ENCODE results near the gene MYO19.
"Not testable (repeated sequence)": the region's sequence is repeated elsewhere in the genome, so short reads cannot be mapped to it uniquely, and the experiment has no call there.

MYO19 gene

GRCh38 chr17:36486204-36487194 lies 48.2 kb downstream of the MYO19 start, which contains the start of gene ZNHIT3:
ZNHIT3 (plus strand) TSS chr17:36486681; CDS start chr17:36486700, 19 bp downstream.
- Histone ChIP-seq H3K36me3 (ENCODE audit: control insufficient read depth in 1 of 2, insufficient read depth in 2 of 2, low read length in 2 of 2) (peaks cover 0 to 3% of the 10 kb centered on the region in 2 donors), H3K27ac (ENCODE audit: low read depth, low read length) (peak within 1 kb of the TSS; percentile 30), H3K4me3 (ENCODE audit: low read depth in 1 of 2, low read length in 2 of 2) (peak within 1 kb of the TSS; percentile 88 to 99), H3K9ac (ENCODE audit: low read depth in 1 of 2, low read length in 2 of 2) (peak within 1 kb of the TSS; percentile 73 to 92), H3K27me3 (ENCODE audit: control insufficient read depth in 1 of 2, insufficient read depth in 2 of 2, low read length in 2 of 2) (peaks cover 8 to 13% of the 10 kb centered on the region in 2 donors), H3K9me3 (ENCODE audit: control insufficient read depth in 1 of 2, low read length in 2 of 2) (no peaks in the 10 kb centered on the region), H3K4me1 (ENCODE audit: control insufficient read depth in 1 of 2, insufficient read depth in 2 of 2, low read length in 2 of 2) (peaks cover 10 to 18% of the 10 kb centered on the region in 2 donors)

- peaks cover 10 to 18% of the 10 kb centered on the region in 2 donors for H3K4me1 ChIP-seq (ENCODE audit: control insufficient read depth in 1 of 2, insufficient read depth in 2 of 2, low read length in 2 of 2)
Observed at GRCh38 chr17:36485805-36486203, 48.9 kb downstream of the MYO19 start.

GRCh38 chr17:36485027-36485426 lies 49.6 kb downstream of the MYO19 start:
- H3K4me3 ChIP-seq (ENCODE audit: low read depth in 1 of 2, low read length in 2 of 2) = no peak overlapping the region
- no peaks in the 10 kb centered on the region for H3K36me3 ChIP-seq (ENCODE audit: control insufficient read depth in 1 of 2, insufficient read depth in 2 of 2, low read length in 2 of 2)
- no peak overlapping the region for H3K9ac ChIP-seq (ENCODE audit: low read depth in 1 of 2, low read length in 2 of 2)
- peaks cover 10 to 18% of the 10 kb centered on the region in 2 donors for H3K4me1 ChIP-seq (ENCODE audit: control insufficient read depth in 1 of 2, insufficient read depth in 2 of 2, low read length in 2 of 2)
- peaks cover 8 to 13% of the 10 kb centered on the region in 2 donors for H3K27me3 ChIP-seq (ENCODE audit: control insufficient read depth in 1 of 2, insufficient read depth in 2 of 2, low read length in 2 of 2)
- no peaks in the 10 kb centered on the region for H3K9me3 ChIP-seq (ENCODE audit: control insufficient read depth in 1 of 2, low read length in 2 of 2)
- H3K27ac ChIP-seq (ENCODE audit: low read depth, low read length) = no peak overlapping the region

More at GRCh38 chr17:36485805-36486203, 48.9 kb downstream of the MYO19 start:
- peak overlapping the region; percentile 73 to 92 for H3K9ac ChIP-seq (ENCODE audit: low read depth in 1 of 2, low read length in 2 of 2)
- H3K27me3 ChIP-seq (ENCODE audit: control insufficient read depth in 1 of 2, insufficient read depth in 2 of 2, low read length in 2 of 2) = peaks cover 8 to 13% of the 10 kb centered on the region in 2 donors
- no peak overlapping the region for H3K27ac ChIP-seq (ENCODE audit: low read depth, low read length)
- H3K4me3 ChIP-seq (ENCODE audit: low read depth in 1 of 2, low read length in 2 of 2) = peak overlapping the region; percentile 88 to 99
- H3K36me3 ChIP-seq (ENCODE audit: control insufficient read depth in 1 of 2, insufficient read depth in 2 of 2, low read length in 2 of 2) = peaks cover 0 to 3% of the 10 kb centered on the region in 2 donors
- no peaks in the 10 kb centered on the region for H3K9me3 ChIP-seq (ENCODE audit: control insufficient read depth in 1 of 2, low read length in 2 of 2)

- not testable (repeated sequence) for H3K9ac ChIP-seq (ENCODE audit: low read depth in 1 of 2, low read length in 2 of 2); H3K36me3 ChIP-seq (ENCODE audit: control insufficient read depth in 1 of 2, insufficient read depth in 2 of 2, low read length in 2 of 2); H3K9me3 ChIP-seq (ENCODE audit: control insufficient read depth in 1 of 2, low read length in 2 of 2); H3K27ac ChIP-seq (ENCODE audit: low read depth, low read length); H3K4me3 ChIP-seq (ENCODE audit: low read depth in 1 of 2, low read length in 2 of 2)
- peaks cover 8 to 13% of the 10 kb centered on the region in 2 donors for H3K27me3 ChIP-seq (ENCODE audit: control insufficient read depth in 1 of 2, insufficient read depth in 2 of 2, low read length in 2 of 2)
- H3K4me1 ChIP-seq (ENCODE audit: control insufficient read depth in 1 of 2, insufficient read depth in 2 of 2, low read length in 2 of 2) = peaks cover 10 to 18% of the 10 kb centered on the region in 2 donors
Observed at GRCh38 chr17:36484021-36484420, 50.6 kb downstream of the MYO19 start.

GRCh38 chr17:36482611-36483504 lies 51.8 kb downstream of the MYO19 start:
- Histone ChIP-seq H3K36me3 (ENCODE audit: control insufficient read depth in 1 of 2, insufficient read depth in 2 of 2, low read length in 2 of 2) (no peaks in the 10 kb centered on the region), H3K4me1 (ENCODE audit: control insufficient read depth in 1 of 2, insufficient read depth in 2 of 2, low read length in 2 of 2) (peaks cover 6 to 18% of the 10 kb centered on the region in 2 donors), H3K9ac (ENCODE audit: low read depth in 1 of 2, low read length in 2 of 2) (peak overlapping the region in 1 of 2 donors; percentile 57), H3K4me3 (ENCODE audit: low read depth in 1 of 2, low read length in 2 of 2) (peak overlapping the region; percentile 57 to 69), H3K27ac (ENCODE audit: low read depth, low read length) (no peak overlapping the region), H3K27me3 (ENCODE audit: control insufficient read depth in 1 of 2, insufficient read depth in 2 of 2, low read length in 2 of 2) (peaks cover 8 to 13% of the 10 kb centered on the region in 2 donors), H3K9me3 (ENCODE audit: control insufficient read depth in 1 of 2, low read length in 2 of 2) (no peaks in the 10 kb centered on the region)

- peaks cover 6 to 18% of the 10 kb centered on the region in 2 donors for H3K4me1 ChIP-seq (ENCODE audit: control insufficient read depth in 1 of 2, insufficient read depth in 2 of 2, low read length in 2 of 2)
- H3K4me3 ChIP-seq (ENCODE audit: low read depth in 1 of 2, low read length in 2 of 2) = no peak overlapping the region
- no peak overlapping the region for H3K9ac ChIP-seq (ENCODE audit: low read depth in 1 of 2, low read length in 2 of 2)
- peaks cover 8 to 13% of the 10 kb centered on the region in 2 donors for H3K27me3 ChIP-seq (ENCODE audit: control insufficient read depth in 1 of 2, insufficient read depth in 2 of 2, low read length in 2 of 2)
- H3K36me3 ChIP-seq (ENCODE audit: control insufficient read depth in 1 of 2, insufficient read depth in 2 of 2, low read length in 2 of 2) = no peaks in the 10 kb centered on the region
- no peak overlapping the region for H3K27ac ChIP-seq (ENCODE audit: low read depth, low read length)
- no peaks in the 10 kb centered on the region for H3K9me3 ChIP-seq (ENCODE audit: control insufficient read depth in 1 of 2, low read length in 2 of 2)
Observed at GRCh38 chr17:36481829-36482228, 52.8 kb downstream of the MYO19 start.

- Histone ChIP-seq H3K27ac (ENCODE audit: low read depth, low read length) (no peak overlapping the region), H3K4me1 (ENCODE audit: control insufficient read depth in 1 of 2, insufficient read depth in 2 of 2, low read length in 2 of 2) (no peaks in the 10 kb centered on the region), H3K27me3 (ENCODE audit: control insufficient read depth in 1 of 2, insufficient read depth in 2 of 2, low read length in 2 of 2) (no peaks in the 10 kb centered on the region), H3K36me3 (ENCODE audit: control insufficient read depth in 1 of 2, insufficient read depth in 2 of 2, low read length in 2 of 2) (no peaks in the 10 kb centered on the region), H3K9ac (ENCODE audit: low read depth in 1 of 2, low read length in 2 of 2) (no peak overlapping the region), H3K4me3 (ENCODE audit: low read depth in 1 of 2, low read length in 2 of 2) (no peak overlapping the region), H3K9me3 (ENCODE audit: control insufficient read depth in 1 of 2, low read length in 2 of 2) (no peaks in the 10 kb centered on the region)
Observed at GRCh38 chr17:36475346-36475970, 59.2 kb downstream of the MYO19 start.

- H3K27me3 ChIP-seq (ENCODE audit: control insufficient read depth in 1 of 2, insufficient read depth in 2 of 2, low read length in 2 of 2) = no peaks in the 10 kb centered on the region
- no peak overlapping the region for H3K9ac ChIP-seq (ENCODE audit: low read depth in 1 of 2, low read length in 2 of 2)
- no peaks in the 10 kb centered on the region for H3K4me1 ChIP-seq (ENCODE audit: control insufficient read depth in 1 of 2, insufficient read depth in 2 of 2, low read length in 2 of 2)
- H3K27ac ChIP-seq (ENCODE audit: low read depth, low read length) = no peak overlapping the region
- no peaks in the 10 kb centered on the region for H3K9me3 ChIP-seq (ENCODE audit: control insufficient read depth in 1 of 2, low read length in 2 of 2)
- H3K4me3 ChIP-seq (ENCODE audit: low read depth in 1 of 2, low read length in 2 of 2) = no peak overlapping the region
- H3K36me3 ChIP-seq (ENCODE audit: control insufficient read depth in 1 of 2, insufficient read depth in 2 of 2, low read length in 2 of 2) = no peaks in the 10 kb centered on the region
Observed at GRCh38 chr17:36474571-36474970, 60.1 kb downstream of the MYO19 start.

GRCh38 chr17:36470499-36470898 lies 64.2 kb downstream of the MYO19 start:
- Histone ChIP-seq H3K27ac (ENCODE audit: low read depth, low read length) (no peak overlapping the region), H3K4me1 (ENCODE audit: control insufficient read depth in 1 of 2, insufficient read depth in 2 of 2, low read length in 2 of 2) (no peaks in the 10 kb centered on the region), H3K36me3 (ENCODE audit: control insufficient read depth in 1 of 2, insufficient read depth in 2 of 2, low read length in 2 of 2) (no peaks in the 10 kb centered on the region), H3K4me3 (ENCODE audit: low read depth in 1 of 2, low read length in 2 of 2) (no peak overlapping the region), H3K27me3 (ENCODE audit: control insufficient read depth in 1 of 2, insufficient read depth in 2 of 2, low read length in 2 of 2) (peaks cover 0 to 8% of the 10 kb centered on the region in 2 donors), H3K9ac (ENCODE audit: low read depth in 1 of 2, low read length in 2 of 2) (no peak overlapping the region), H3K9me3 (ENCODE audit: control insufficient read depth in 1 of 2, low read length in 2 of 2) (no peaks in the 10 kb centered on the region)
